HG03025 (cell line): Measurements from ENCODE around the gene COL5A3.
"Not testable (repeated sequence)": the region's sequence is repeated elsewhere in the genome, so short reads cannot be mapped to it uniquely, and the experiment has no call there.

ENCODE experiments used
- ATAC-seq: cut with Tn5 transposase; IDR thresholded peaks from one replicate; pipeline ENCODE4 v1.9.1; 2021; ENCODE audit warnings: mild to moderate bottlenecking, moderate library complexity; ENCODE audit not compliant: unreplicated experiment, low FRiP score

The COL5A3 gene

DNA sequence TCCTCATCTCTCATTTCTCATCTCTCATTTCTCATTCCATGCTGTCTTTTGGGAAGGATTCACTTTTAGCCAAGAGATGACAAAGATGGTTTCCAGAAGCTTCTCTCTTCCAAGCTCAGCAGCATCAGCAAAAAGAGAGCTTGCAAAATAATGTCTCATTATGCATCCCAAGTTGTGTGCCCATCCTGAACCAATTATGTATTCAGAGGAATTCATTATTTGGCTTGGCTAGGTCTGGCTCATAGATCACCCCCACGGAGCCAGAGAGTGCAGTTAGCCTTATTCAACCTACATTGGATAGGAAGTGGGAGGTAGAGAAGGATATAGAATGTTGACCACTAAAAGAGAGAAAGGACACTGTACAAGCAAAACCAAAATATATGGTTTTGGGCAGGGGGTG is 68.6 kb downstream of the COL5A3 start:
- ATAC-seq: no peak

DNA sequence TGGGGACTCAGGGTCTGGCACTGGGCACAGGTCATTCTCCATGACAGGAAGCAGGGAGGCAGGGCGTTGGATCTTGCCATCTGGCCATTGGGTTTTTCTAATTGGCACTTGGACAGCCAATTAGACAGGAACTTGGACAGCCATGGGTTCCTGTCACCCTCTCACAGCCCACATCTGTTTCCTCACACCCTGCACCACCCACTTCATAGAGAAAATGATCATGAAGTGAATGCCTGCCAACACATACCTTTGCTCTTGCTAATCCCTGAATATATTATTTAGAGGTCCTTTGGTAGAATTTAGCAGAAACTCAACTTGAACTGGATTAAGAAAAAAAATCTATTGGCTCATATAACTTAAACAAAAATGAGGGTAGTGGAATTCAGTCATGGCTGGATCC is 69.1 kb downstream of the COL5A3 start:
- no peak for ATAC-seq

DNA sequence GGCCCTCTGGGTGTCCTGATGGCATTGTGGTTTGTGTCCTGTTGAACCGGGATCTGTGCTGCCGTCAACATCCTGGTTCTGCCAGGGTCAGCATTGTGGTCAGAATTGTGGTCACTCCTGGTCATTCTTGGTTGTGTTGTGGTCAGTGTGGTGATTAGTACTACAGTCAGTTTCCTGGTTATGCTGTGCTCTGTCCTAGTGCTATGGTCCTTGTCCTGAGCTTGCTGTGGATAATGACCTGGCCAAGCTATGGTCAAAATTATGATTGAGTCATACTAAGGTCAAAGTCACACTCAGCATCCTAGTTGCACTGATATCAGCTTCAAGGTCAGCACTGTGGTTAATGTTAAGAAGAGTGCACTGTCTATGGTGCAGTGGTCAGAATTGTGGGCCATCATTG is 69.5 kb downstream of the COL5A3 start:
- no peak for ATAC-seq

DNA sequence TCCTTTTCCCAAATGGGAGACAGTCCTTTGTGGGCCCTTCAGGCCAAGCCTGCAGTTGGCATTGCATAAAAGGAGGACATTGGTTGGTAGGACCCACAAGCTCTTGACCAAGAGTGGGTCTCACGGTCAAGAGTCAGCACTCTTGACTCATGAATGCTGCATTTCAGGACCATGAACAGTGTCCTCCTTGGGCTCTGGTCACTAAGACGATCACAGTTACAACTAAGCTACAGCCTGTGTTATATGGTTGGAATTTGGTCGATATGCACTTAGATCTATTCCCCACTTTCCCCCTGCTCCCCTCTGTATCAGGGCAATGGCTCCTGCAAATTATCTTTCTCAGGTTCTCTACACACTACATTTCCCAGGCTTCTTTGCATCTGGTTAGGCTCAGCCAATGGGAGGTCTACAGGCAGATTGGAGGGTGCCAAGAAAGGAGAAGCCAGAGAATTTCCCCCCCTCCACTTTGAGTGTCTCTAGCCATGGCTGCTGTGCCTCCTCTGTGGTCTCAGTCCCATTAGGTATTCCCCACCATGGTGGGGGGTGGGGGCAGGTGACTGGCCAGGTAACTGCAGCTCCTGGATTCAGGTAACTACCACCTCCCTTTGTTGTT is 70.9 kb downstream of the COL5A3 start:
- no peak for ATAC-seq

DNA sequence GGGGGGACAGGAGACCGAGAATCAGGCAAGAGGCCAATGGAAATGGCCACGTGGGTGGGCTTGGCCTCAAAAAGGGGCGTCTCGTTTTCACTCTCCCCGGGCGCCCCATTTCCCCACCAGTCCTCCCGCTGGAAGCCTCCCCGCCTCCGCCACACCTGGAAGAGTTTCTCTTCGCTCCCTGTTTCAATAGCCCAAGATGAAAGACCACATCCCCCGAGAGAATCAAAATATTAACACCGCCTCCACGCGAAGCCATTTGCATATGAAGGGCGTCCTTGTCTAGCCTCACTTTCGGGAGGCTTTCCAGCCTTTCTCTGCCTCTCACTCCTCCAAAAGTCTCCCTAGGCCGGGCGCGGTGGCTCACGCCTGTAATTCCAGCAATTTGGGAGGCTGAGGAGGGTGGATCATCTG is 73.3 kb downstream of the COL5A3 start:
- no peak for ATAC-seq

DNA sequence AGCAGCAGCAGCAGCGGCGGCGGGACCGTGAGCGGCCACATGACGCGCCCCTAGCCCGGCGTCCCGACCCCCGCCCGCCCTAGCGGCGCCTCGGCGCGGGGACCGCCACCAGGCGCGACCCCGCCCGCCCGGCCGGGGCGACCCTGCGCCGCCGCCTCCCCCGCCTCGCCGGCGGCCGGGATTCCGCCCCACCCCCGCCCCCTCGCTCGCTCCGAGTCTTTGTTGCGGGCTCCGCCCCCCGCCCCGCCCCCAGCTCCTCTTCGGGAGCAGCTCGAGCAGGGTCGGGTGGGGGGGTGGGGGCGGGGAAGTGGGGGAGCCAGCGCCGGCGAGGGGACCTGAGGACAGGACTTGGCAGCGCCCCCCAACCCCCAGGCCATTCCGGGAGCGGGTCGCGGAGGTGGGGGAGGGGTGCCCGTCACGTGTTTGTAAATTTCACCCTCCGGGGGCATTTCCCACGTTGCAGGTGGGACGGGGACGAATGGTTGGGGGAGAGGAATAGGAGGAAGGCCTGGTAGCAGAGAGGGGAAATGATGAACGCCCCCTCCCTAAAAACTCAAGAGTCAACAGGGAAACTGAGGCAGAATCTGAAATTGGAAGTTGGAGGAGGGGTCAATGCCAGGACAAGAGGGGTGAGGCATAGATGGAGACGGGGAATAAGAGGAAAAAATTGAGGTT is 73.8 kb downstream of the COL5A3 start, which contains the start of gene OLFM2:
Gene OLFM2, minus strand, starts transcription at position 190 of the 675 bp plus-strand sequence. Its CDS starts 149 bp downstream, at position 41.
- no peak for ATAC-seq

DNA sequence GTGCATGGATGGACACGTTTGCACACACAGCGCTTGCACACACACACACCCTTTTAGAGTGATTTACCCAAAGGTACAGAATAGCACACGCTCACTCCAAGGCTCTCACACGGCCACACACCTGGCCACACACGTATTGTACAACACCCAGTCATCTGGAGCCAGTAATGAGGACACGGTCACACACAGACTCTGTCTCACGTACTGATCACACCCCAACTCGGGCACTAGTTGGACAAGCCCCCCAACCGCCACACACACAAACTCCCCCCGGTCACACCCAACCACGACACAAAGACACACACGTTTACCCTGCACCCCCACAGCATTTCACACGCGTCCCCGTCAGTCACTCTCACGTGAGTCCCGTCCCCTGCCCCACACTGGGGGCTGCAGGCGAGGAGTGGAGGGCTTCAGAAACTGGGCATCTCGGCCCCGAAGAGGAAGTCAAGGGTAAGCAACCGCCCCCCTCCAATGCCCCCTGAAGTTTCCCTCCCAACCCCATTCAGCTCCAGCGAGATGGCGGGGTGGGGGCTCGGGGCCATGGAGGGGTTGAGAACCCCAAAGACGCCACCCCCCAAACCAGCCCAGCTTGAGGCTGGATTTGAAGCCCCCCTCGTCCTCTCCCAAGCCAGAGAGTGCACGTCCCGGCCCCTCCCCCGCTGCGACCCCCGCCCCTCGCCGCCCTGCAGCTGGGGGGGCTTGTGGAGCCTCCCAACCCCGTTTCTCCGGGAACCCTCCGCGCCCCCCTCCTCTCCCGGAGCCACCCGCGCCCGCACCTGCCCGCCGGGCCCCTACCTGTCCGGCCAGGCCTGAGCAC is 74.6 kb downstream of the COL5A3 start:
- ATAC-seq: no peak

DNA sequence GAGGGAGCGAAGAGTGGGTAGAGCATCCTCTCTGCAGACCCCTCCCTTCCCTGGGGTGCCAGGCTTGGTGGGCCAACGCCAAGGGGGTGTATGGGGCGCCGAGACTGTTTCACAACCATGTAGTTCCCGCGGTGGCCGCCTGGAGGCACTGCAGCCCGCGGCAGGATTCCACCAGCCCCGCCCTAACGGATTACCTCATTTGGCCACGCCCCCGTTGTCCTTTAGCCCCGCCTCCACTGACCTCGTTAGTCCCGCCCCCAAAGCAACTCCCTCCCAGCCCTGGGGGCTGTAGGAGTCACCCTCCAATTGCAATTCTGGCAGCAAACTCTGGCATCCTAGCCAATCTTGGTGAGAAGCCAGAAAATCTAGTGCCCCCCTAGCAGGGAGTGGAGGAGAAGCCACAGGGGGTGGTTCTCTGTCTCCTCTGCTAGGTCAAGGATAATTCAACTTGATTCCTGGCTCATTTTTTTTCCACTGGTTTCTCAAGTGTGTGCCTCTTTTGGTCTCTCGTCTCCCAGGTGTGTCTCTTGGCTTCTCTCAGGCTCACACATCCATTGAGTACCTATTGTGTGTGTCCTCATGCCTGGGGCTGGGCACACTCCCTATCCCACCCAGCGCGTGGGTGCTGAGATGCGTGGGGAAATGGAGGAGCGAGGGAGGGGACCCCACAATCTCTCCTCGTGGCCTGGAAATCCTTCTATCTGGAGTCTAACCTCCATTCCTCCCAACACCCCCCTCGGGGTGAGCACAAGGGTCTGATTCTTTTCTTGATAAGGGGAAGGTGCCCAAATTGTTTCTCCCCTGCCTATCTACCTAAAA is 76.0 kb downstream of the COL5A3 start:
- no peak for ATAC-seq

DNA sequence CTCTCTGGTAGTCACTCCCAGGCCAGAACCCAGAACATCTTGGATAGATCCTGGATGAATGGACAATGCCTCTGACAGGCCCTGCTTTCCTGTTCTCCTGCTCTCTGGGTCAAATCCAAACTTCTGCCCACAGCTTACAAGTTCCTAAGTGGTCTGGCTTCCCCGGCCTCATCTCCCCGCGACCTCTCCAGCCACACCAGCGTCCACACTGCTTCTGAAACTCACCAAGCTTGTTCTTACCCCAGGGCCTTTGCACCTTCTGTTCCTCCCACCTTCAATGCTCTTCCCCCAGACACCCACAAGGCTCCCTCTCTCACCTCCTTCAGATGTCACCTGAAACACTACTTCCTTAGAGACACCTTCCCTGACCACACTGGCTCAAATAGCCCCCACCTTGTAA is 77.5 kb downstream of the COL5A3 start:
- no peak for ATAC-seq

DNA sequence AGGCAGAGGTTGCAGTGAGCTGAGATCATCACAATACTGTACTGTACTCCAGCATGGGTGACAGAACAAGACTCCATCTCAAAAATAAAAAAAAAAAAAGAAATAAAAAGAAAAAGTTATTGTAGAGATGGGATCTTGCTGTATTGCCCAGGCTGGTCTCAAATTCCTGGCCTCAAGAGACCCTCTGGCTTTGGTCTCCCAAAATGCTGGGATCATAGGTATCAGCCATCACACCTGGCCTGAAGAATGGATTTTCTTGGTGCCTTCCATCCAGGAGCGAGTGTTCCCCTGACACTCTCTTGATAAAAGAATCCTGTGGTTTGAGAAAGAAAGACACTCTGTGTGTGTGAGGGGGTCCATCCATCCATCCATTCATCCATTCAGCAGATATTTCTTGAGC is 78.7 kb downstream of the COL5A3 start:
- no peak for ATAC-seq

DNA sequence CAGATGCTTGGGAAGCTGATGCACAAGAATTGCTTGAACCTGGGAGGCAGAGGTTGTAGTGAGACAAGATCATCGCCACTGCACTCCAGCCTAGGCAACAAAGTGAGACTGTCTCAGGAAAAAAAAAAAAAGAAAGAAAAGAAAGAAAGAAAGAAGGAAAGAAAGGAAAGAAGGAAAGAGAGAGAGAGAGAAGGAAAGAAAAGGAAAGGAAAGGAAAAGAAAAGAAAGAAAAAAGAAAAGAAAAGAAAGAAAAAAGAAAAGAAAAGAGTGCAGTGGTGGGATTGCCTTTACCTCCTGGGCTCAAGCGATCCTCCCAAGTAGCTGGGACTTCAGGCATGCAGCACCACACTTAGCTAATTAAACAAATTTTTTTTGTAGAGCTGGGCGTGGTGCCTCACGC is 86.9 kb downstream of the COL5A3 start:
- ATAC-seq: no peak

DNA sequence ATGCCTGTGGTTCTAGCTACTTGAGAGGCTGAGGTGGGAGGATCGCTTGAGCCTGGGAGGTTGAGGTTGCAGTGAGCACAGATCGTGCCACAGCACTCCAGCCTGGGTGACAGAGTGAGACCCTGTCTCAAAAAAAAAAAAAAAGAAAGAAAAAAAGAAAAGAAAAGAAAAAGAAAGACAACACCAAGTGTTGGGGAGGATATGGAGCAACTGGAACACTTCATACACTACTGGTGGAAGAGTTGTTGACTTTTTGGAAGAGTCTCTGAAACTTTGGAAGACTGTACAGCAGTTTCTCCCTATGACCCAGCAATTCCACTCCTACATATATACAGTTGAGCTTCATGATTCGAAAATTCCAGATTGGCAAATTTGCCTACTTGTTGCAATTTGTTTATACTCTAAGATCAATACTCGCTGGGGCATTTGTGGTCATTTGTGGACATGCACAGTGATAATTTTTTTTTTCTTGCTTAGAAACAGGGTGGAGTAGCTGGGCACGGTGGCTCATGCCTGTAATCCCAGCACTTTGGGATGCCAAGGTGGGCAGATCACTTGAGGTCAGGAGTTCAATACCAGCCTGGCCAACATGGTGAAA is 87.4 kb downstream of the COL5A3 start:
- ATAC-seq: not testable (repeated sequence)

DNA sequence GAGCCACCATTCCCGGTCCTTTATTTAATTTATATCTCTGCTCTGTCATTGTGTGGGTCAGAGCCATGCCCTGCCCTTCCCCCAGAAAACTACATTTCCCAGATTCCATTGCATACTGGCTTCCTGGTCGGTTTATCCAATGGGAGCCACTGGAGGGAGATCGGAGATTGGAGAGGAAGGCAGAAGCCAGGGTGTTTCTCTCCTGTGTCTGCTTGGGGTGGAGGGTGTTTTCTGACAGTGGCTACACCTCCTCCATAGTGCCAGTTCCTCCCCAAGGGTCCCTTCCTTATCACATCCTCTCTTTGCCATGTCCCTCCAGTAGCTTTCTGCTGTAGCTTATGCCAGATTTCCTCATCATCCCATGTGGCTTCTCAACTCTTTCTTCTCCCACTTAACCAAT is 93.0 kb downstream of the COL5A3 start:
- ATAC-seq: no peak

DNA sequence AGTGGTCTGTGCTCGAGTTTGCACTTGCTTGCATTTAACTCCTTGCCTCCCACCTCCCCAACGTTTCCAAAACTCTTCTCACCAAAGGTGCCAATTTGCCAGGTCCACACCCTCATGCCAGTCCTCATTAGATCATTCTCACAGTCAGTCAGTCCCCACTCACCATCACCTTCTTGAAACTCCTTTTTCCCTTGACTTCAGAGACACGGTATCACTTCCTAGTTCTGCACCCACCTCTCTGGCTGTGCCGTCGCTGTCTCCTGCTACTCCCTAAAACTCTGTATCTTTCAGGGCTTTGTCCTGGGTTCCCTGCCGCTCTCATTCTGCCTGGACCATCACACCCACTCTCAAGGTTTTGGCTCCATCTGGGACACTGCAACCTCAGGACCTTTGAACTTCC is 93.6 kb downstream of the COL5A3 start:
- no peak for ATAC-seq

DNA sequence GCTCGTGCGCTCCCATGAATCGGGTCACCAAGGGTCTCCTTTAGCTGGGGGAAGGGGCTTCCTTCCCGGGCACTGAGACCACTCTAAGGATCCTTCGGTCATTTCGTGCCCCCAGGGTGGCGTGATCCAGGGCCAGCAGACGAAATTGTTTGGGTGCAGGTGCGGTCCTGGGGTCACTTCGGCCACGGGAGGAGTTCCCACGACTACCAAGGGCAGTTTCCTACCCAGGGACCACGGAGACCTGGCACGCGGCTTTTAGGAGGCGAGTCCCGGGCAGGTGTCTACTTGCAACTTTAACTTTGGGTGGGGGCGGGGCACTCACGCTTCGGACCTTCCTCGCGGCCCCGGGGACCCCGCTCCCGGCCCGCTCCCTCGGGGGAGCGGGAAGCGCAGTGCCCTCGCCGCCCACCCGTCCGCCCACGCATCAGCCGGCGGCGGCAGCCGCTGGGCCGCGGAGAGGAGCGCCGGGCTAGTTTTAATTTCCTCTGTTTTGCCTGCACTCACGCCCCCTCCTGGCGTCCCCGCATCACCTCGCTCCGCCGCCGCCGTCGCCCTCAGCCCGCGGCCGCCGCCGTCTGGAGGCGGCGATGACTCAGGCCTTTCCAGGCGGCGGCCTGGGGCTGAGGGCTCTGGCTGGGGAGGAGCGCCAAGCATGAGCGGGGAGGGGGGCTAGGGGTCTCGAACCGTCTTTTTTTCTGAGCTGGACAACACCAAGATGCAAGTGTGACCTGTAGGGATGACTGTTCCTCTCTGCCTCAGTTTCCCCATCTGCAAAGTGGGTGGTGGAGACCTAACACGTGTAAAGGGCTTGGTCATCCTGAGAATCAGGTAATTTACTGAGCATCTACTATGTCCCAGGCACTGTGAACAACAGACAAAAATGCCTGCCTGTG is 95.7 kb downstream of the COL5A3 start:
- no peak for ATAC-seq

DNA sequence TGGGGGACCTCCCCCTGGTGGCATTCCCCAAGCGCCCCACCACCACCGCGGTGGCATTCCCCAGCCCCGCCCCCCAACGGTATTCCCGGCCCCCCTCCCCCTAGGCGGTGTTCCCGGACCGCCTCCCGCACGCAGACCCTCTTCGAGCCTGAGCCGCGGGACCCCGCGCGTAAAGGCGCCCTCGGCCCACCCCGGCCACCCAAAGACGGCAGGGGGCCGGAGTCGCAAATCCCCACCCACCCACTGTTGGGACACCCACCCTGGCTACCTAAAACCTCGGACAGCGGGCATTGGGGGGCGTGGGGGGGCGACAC is 96.3 kb downstream of the COL5A3 start:
- ATAC-seq: no peak

DNA sequence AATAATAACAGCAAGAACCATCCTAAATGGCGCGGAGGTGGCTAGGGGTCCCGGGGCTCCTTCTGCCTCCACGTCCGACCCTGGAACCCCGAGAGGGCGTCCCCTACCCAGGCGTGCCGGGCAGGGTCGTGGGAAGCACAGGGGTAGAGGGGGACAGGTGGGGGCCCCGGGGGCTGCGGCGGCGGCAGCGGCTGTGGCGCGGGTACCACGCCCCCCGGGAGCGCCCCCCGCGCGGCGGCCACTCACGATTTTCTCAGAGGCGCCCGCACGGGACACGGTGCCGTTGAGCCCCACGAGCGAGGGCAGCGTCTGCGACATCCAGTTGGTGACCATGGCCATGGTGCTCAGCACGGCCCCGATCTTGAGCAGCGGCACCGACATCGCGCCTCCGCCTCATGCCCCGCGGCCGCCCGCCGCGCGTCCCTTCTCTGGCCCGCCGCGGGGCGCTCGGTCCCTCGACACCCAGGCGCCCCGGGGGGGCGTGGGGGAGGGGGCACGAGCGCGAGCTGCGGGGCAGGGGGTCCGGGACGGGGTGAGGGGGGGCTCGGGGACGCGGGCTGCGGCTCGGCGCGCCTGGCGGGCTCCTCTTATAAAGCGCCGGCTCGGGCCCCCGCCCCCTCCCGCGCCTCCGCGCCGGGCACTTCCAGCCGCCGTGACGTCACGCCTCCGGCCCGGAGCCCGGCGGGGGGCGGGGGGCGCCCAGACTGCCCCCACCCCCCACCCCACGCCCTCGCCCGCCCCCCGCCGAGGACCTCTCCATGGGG is 96.9 kb downstream of the COL5A3 start:
- no peak for ATAC-seq

DNA sequence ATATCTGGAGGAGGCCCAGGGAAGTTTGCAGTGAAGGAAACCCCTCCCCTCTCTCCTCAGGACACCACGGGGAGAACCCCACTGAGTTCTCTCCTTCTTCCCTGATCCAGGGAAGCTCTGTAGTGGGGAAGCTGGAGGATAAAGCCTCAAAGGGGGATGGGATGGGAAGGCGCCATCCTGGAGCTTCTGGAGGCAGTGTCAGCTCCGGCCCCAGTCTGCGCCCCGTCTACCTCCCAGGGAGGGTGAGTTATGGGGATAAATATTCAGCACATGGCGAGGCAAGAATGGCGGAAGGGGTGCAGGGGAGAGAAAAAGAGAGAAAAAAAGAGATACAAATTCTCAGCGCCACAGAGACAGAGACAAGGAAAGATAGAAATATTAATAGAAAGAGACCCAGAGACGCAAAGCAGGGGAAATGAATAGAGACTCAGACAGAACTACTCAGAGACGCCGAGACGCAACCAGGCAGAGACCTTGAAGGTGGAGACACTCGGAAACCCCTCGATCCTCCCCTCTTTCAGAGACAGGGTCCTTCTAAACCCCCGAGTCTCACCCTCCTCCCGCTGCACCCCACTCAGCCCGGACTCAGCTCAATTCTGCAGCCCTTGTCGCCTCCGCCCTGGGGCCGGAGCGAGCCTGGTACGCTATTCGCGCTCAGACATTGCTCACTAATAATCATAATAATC is 97.6 kb downstream of the COL5A3 start:
- ATAC-seq: no peak
